Fibroblast of peridontal ligament (primary cell): ENCODE data around the gene PRR16.

Experiments used
- DNase-seq: peaks from one replicate; pipeline ENCODE4 v3.0.0-alpha.2; 2010; ENCODE audit errors: extremely low read depth

The PRR16 gene

GRCh38 chr5:120735076-120735475 is 271.0 kb downstream of the PRR16 start:
- peak; percentile 53 for DNase-seq
